HEK293T (cell line): ENCODE measurements around the gene MORF4L1.

Source experiments
- CTCF ChIA-PET: fragments of 350-600 bp; formaldehyde crosslinking; extraction: SDS; loops from one replicate; lab custom pipeline; 2021; ENCODE audit warnings: antibody characterized with exemption, inconsistent platforms; lab: Yijun Ruan, JAX
- POLR2A ChIA-PET: fragments of 350-600 bp; formaldehyde crosslinking; extraction: SDS; loops from one replicate; lab custom pipeline; 2020; ENCODE audit warnings: antibody characterized with exemption, inconsistent platforms; lab: Yijun Ruan, JAX
- DNase-seq: peaks from one replicate; pipeline ENCODE4 v3.0.0; 2012; ENCODE audit warnings: mixed read lengths; ENCODE audit errors: extremely low spot score
- ARNT ChIP-seq: fragments of 450-650 bp; IDR thresholded peaks from 2 replicates; pipeline ENCODE4 v1.6.1; 2017; ENCODE audit warnings: mild to moderate bottlenecking
- BHLHE40 ChIP-seq: fragments of 450-650 bp; IDR thresholded peaks from 2 replicates; pipeline ENCODE4 v1.6.1; 2016; ENCODE audit warnings: mild to moderate bottlenecking, moderate library complexity, borderline replicate concordance
- CTBP1 ChIP-seq: fragments of 450-650 bp; IDR thresholded peaks from 2 replicates; pipeline ENCODE4 v1.6.1; 2016; ENCODE audit warnings: borderline replicate concordance
- ELF4 ChIP-seq: fragments of 450-650 bp; IDR thresholded peaks from 2 replicates; pipeline ENCODE4 v1.6.1; 2017; ENCODE audit warnings: antibody characterized with exemption
- FOXA1 ChIP-seq: fragments of 450-650 bp; IDR thresholded peaks from 2 replicates; pipeline ENCODE4 v1.6.1; 2016; ENCODE audit warnings: mild to moderate bottlenecking
- FOXK2 ChIP-seq: fragments of 450-650 bp; IDR thresholded peaks from 2 replicates; pipeline ENCODE4 v1.6.1; 2016; ENCODE audit warnings: mild to moderate bottlenecking
- FOXM1 ChIP-seq: fragments of 450-650 bp; IDR thresholded peaks from 2 replicates; pipeline ENCODE4 v1.6.1; 2017; ENCODE audit warnings: mild to moderate bottlenecking, borderline replicate concordance
- HDGF ChIP-seq: fragments of 450-650 bp; IDR thresholded peaks from 2 replicates; pipeline ENCODE4 v1.6.1; 2017; ENCODE audit warnings: antibody characterized with exemption, borderline replicate concordance
- L3MBTL2 ChIP-seq: fragments of 450-650 bp; conservative IDR thresholded peaks from 2 replicates; pipeline ENCODE4 v1.6.1; 2016; ENCODE audit warnings: mild to moderate bottlenecking
- LEF1 ChIP-seq: fragments of 450-650 bp; IDR thresholded peaks from 2 replicates; pipeline ENCODE4 v1.6.1; 2017; ENCODE audit warnings: mild to moderate bottlenecking, borderline replicate concordance
- NFRKB ChIP-seq: fragments of 450-650 bp; IDR thresholded peaks from 2 replicates; pipeline ENCODE4 v1.6.1; 2016; ENCODE audit warnings: mild to moderate bottlenecking, moderate library complexity
- PKNOX1 ChIP-seq: fragments of 450-650 bp; IDR thresholded peaks from 2 replicates; pipeline ENCODE4 v1.6.1; 2016
- SP1 ChIP-seq: fragments of 450-650 bp; IDR thresholded peaks from 2 replicates; pipeline ENCODE4 v1.6.1; 2017
- SUZ12 ChIP-seq: fragments of 450-650 bp; IDR thresholded peaks from 2 replicates; pipeline ENCODE4 v1.6.1; 2016; ENCODE audit warnings: mild to moderate bottlenecking
- TARDBP ChIP-seq: fragments of 450-650 bp; IDR thresholded peaks from 2 replicates; pipeline ENCODE4 v1.6.1; 2016
- ZNF384 ChIP-seq: fragments of 450-650 bp; IDR thresholded peaks from 2 replicates; pipeline ENCODE4 v1.6.1; 2016

MORF4L1 gene

GRCh38 chr15:78879517-78880241 lies 7.0 kb downstream of the MORF4L1 start:
- ChIA-PET CTCF (interaction anchor here (0.6 to 1.0 kb wide), 3 partner anchors 20 to 766 kb away, joined by 3 to 4 read pairs (median 4); no protein-coding TSS in a partner anchor), POLR2A (interaction anchor here (0.9 kb wide), 1 partner anchor 8 kb away, joined by 3 read pairs; no protein-coding TSS in a partner anchor)
- no peak for TF ChIP-seq TARDBP
- no peak for TF ChIP-seq ELF4
- no peak for TF ChIP-seq FOXM1
- no peak for TF ChIP-seq PKNOX1
- no peak for TF ChIP-seq FOXK2
- TF ChIP-seq L3MBTL2 = no peak
- no peak for TF ChIP-seq CTBP1
- TF ChIP-seq ARNT = no peak
- TF ChIP-seq SP1 = no peak
- no peak for TF ChIP-seq FOXA1
- TF ChIP-seq BHLHE40 = no peak
- no peak for TF ChIP-seq LEF1
- no peak for TF ChIP-seq NFRKB
- TF ChIP-seq ZNF384 = no peak
- no peak for TF ChIP-seq HDGF
- DNase-seq = no peak

- CTCF ChIA-PET = interaction anchor here (0.6 to 1.0 kb wide), 2 partner anchors 20 to 68 kb away, joined by 3 to 4 read pairs; no protein-coding TSS in a partner anchor
- no peak for DNase-seq
- POLR2A ChIA-PET = interaction anchor here (0.9 kb wide), 1 partner anchor 8 kb away, joined by 3 read pairs; no protein-coding TSS in a partner anchor
- TF ChIP-seq HDGF (no peak), LEF1 (no peak), L3MBTL2 (no peak), FOXK2 (no peak), NFRKB (no peak), SP1 (no peak), FOXM1 (no peak), ELF4 (no peak), ARNT (no peak), ZNF384 (no peak), CTBP1 (no peak), TARDBP (no peak)
These were observed 7.5 kb downstream of the MORF4L1 start for GRCh38 chr15:78880242-78880533.

- ChIA-PET CTCF (interaction anchor here (1.0 kb wide), 1 partner anchor 21 kb away, joined by 4 read pairs; no protein-coding TSS in a partner anchor), POLR2A (interaction anchor here (0.9 kb wide), 1 partner anchor 9 kb away, joined by 3 read pairs; no protein-coding TSS in a partner anchor)
- TF ChIP-seq NFRKB (no peak), L3MBTL2 (no peak), ZNF384 (no peak), SUZ12 (no peak), BHLHE40 (no peak), FOXK2 (no peak), FOXM1 (no peak), PKNOX1 (no peak), HDGF (no peak), LEF1 (no peak), FOXA1 (no peak), CTBP1 (no peak), SP1 (no peak), ELF4 (no peak), TARDBP (no peak), ARNT (no peak)
- DNase-seq = no peak
These were observed 8.1 kb downstream of the MORF4L1 start for GRCh38 chr15:78880813-78881212.

GRCh38 chr15:78881681-78882080 lies 9.0 kb downstream of the MORF4L1 start:
- TF ChIP-seq SUZ12 = no peak
- TF ChIP-seq ELF4 = no peak
- TF ChIP-seq CTBP1 = no peak
- TF ChIP-seq ZNF384 = no peak
- TF ChIP-seq SP1 = no peak
- TF ChIP-seq TARDBP = no peak
- no peak for TF ChIP-seq FOXA1
- TF ChIP-seq FOXM1 = no peak
- TF ChIP-seq LEF1 = no peak
- TF ChIP-seq ARNT = no peak
- no peak for TF ChIP-seq BHLHE40
- no peak for TF ChIP-seq FOXK2
- TF ChIP-seq PKNOX1 = no peak
- no peak for DNase-seq
- CTCF ChIA-PET = interaction anchor here (0.6 kb wide), 1 partner anchor 8 kb away, joined by 3 read pairs; no protein-coding TSS in a partner anchor
- POLR2A ChIA-PET = interaction anchor here (1.0 kb wide), 1 partner anchor 8 kb away, joined by 4 read pairs; no protein-coding TSS in a partner anchor

- ChIA-PET CTCF (interaction anchor here (0.6 kb wide), 1 partner anchor 464 kb away, joined by 4 read pairs; no protein-coding TSS in a partner anchor), POLR2A (no interaction called here)
- TF ChIP-seq ZNF384 (no peak), ELF4 (no peak), PKNOX1 (no peak), SP1 (no peak), NFRKB (no peak), ARNT (no peak), BHLHE40 (no peak), FOXM1 (no peak), FOXK2 (no peak), L3MBTL2 (no peak), SUZ12 (no peak)
- DNase-seq = no peak
These were observed 16.3 kb downstream of the MORF4L1 start for GRCh38 chr15:78889000-78889399.
